UCSD-AML1 (cell line): Measurements from ENCODE around the gene HLF.

Experiments used
- DNase-seq: peaks from one replicate; lab custom pipeline; 2025; ENCODE audit not compliant: unreplicated experiment; lab: John Stamatoyannopoulos, UW

HLF gene

DNA sequence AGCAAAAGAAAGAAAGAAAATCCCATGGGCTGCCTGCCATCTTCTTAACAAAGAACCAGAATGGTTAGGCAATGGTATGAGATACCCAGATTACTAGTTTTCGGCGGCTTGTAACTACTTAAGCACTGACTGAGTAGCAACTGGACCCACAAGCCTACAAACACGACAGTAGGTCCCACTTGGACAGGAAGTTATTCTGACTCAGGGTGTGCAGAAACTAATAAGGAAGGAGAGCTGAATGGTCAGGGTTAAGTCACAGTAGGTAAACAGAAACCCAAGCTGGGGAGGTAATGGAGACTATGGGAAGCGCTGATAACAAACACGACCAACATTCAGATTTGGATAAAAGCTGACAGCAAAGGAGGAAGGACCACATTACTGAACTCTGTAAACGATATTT lies 10.4 kb upstream of the HLF start:
- DNase-seq = no peak

DNA sequence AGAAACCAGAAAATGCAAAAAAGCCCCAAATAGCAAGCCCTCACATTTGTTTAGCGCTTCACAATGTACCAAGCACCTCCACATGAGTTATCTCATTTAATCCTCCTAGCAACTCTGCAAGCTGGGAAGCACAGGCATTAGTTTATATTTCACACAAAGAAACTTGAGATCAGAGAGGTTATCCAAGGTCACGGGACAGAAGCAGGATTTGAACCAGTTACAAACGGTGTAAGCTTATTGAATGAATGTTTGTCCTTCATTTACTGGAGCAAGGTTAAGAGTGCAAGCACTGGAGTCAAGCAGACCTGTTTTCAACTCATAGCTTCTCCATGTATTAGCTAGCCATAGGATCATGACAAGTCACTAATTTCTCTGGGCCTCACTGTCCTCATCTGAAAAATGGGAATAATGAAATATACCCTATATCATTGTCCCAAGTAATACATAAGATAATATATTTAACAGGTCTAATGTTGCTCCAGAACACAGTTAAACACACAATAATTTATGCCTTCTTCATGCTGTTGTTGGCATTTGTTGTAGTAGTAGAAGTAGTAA lies 6.1 kb upstream of the HLF start:
- no peak for DNase-seq

DNA sequence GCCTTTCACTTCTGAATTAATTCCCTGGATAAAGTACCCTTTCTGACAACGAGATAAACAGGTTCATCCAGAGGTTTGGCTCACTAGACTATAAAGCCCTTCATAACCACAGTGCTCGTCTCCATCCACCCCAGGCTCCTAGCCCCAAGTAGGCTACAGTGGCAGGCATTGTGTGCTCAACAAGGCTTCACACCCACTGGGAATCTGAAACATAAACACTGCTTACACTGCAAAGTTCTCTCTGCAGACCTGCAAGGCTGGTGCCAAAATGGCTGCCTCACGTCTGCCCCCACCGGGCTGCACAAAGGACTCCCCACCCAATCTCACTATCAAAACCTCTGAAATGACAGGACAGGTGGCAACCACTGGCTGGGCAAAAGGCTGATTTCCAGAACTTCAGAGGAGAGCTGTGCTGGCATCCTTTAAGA lies 5.1 kb upstream of the HLF start:
- DNase-seq = no peak

- no peak for DNase-seq
Observed at GRCh38 chr17:55261311-55261710, 3.4 kb upstream of the HLF start.

- no peak for DNase-seq
Observed at GRCh38 chr17:55263569-55264277, 1.0 kb upstream of the HLF start.

- no peak for DNase-seq
Observed at GRCh38 chr17:55264278-55264644, 499 bp upstream of the HLF start.

DNA sequence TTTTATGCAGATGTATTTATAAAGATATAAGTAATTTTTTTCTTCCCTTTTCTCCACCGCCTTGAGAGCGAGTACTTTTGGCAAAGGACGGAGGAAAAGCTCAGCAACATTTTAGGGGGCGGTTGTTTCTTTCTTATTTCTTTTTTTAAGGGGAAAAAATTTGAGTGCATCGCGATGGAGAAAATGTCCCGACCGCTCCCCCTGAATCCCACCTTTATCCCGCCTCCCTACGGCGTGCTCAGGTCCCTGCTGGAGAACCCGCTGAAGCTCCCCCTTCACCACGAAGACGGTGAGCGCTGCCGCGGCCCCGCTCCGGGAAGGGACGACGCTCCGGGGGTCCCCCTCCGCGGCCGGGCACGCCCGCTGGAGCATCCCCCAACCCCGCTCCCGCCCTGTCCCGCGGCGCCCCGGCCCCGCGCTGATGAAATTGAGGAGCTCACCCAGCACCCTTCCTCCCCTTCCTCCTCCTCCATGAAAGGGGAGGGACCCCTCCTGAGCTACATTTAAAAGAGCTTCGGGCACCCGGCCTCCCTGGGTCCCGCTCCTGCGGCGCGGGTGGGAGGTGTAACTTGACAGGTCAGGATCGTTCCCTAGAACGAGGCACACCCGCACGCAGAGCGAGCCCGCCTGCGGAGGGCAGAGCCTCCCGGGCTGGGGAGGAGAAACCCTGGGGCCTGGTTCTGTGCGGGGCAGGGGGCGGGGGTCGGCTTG lies 706 bp downstream of the HLF start:
- no peak for DNase-seq

DNA sequence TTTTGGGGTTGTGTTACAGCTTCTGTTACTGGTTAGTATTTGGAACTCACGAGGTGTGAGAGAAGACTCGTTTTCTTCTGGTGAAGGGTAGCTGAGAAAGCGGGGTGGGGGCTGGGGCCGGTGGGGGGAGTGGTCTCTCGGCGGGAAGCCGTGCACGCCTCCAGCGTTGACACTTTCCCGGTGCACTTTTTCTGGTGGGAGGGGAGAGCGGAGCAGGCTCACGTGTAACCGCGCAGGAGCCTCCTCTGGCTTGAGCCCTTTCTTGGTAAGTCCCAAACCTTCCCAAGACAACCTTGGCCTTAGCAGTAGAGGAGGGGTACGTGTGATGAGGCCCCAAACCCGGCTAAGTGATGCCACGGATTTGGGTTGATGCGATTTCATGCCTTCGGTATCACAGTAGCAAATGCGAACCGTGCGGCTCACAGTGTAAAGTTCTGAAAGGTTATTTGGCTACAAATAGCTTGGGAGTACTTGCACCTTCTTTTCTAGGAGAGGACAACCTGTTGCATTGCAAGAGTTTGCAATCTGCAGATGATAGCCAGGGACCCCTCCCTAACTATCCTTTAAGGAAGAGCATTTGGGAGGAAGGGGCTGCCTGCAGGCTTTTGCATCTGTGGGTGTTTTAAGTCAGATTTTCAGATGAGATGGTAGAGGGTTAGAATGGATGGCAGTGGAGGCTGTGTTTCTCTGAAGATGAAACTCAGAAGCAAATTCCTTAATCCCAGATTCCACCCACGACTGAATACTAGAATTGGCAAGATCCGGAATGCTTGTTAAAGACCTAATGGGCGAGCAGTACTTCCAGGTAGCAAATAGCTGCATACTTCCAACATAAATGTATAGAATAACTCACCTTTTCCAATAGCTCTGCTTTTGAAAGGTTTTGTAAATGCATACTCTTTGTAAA lies 1.5 kb downstream of the HLF start:
- no peak for DNase-seq

DNA sequence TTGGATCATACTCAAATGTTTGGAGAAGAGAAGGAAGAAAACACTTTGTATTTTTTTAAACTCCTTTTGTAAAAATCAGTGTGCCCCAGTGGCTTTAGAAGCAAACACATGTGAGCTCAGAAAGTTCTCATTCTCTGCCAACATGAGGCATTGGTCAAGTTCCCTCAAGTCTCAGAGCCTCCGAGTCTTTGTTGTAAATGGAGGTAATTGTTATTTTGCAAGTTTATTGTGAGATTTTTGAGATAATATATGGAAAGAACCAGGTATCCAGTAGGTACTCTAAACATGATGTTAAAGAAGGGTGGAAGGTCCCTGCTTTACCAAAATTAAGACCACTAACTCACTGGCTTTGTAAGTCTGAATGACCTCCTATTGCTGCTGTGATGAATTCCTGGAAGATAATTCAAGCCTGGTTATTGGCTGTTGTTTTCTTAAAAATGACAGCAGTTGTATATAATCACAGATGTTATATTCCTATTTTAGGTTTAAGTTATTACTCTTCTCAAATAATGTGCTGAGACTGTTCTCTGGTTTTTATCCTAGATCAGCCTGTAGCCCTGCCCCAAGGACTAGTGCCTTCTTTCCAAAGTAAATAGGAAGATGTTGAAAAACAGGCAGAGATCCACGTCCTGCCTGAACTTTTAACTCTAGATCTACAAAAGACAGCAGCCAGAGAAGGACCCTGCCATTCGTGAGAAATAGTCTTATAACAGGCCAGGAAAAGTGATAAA lies 2.4 kb downstream of the HLF start:
- no peak for DNase-seq

DNA sequence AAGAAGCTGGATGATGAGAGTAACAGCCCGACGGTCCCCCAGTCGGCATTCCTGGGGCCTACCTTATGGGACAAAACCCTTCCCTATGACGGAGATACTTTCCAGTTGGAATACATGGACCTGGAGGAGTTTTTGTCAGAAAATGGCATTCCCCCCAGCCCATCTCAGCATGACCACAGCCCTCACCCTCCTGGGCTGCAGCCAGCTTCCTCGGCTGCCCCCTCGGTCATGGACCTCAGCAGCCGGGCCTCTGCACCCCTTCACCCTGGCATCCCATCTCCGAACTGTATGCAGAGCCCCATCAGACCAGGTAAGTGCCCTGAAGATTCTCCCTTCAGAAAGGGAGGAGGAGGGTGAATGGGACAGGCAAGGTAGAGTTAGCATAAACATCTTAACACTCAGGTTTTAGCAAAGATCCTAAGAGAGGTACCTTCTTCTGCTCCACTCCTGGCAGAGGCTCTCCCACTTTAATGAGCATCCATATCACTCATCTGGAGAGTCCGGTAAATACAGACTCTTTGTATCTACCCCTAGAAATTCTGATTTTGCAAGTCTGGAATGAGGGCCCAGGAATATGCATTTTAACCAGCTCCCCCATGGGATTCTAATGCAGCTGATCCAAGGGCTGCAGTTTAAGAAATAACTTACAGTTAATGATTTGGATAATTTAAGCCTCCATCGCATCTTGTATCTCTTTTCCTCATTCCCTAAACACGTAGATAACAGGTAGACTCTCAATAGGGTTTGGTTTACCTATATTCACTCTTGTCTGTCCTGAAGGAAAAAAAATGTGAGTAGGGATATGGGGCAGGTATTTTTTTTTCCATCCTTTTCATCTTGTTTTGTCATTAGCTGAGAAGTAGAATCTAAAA lies 3.3 kb downstream of the HLF start:
- no peak for DNase-seq

GRCh38 chr17:55268649-55269480 lies 4.1 kb downstream of the HLF start:
- no peak for DNase-seq

GRCh38 chr17:55269894-55270293 lies 5.1 kb downstream of the HLF start:
- no peak for DNase-seq

- no peak for DNase-seq
Observed at GRCh38 chr17:55271223-55271571, 6.4 kb downstream of the HLF start.

- DNase-seq = no peak
Observed at GRCh38 chr17:55271958-55272710, 7.4 kb downstream of the HLF start.

DNA sequence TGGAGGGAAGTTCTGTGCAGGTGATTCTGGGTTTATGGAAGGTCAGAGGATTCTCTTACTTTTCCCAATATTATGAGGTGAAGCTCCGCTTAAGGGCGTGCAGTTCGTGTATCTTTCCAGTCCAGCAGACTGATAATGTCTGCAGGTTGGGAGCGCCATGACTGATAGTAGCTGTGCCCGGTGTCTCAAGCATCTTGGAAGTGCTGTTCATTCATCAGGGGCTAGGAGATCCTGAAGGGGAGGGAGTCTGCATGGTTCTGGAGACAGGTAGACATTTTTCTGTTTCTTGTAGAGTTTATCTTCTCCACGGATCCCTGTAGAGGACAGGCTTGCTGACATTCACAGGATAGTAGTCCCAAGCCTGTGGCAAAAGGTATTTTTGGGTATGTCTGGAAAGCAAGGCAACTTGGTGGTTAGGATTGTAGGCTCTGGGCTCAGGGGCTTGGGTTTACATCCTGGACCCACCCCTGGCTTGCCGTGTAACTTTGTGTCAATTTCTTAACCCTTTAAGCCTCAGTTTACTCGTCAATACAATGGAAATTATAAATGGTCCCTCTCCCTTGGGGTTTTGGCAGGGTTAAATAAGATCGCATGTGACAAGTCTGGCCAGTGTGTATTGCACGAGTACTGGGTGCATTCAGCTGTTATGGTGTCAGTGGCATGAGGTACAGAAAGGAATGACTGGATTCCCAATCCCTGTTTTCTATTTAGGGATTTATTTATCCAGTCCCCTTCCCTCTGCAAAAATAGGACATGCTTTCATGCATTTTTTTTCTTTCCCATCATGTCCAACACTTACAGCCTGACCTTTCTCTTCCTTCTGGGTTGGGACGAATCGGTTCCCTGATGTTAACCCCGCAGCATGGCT lies 8.2 kb downstream of the HLF start:
- no peak for DNase-seq

DNA sequence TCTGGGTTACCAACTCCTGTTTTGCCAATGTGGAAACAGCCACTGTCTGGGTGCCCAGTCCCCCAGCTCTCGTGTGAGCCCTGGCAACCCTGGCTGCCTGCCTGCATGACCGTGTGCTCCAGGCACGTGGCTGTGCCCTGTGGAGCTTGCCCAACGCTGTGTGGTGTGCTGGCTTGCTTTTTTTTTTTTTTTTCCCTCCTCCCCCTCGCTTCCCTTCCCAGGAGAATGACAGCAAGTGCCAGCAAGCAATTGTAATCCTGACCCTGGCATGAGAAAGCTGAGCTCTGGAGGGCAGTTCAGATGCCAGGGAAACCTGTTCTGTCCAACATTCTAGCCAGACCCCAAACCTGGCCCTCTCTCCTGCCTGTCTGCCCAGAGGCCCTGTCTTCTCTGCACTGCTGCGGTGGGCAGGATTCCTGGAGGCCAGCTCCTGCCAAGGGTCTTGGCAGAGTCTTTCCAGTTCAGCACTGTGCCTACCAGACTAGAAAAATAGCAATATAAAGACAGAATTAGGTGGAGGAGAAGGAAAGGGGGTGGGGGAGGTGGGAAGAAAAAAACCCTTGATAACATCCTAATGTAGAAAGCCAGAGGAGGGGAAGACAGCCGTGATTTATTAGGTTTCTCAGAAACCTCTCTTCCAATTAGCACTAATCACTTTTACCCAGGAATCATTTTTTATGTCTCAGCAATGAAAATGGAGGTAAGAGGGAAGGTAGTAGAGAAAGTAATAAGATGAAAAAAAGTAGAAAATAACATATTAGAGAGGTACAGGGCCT lies 9.0 kb downstream of the HLF start:
- DNase-seq = no peak
